Dendritic cell treated with granulocyte-macrophage colony-stimulating factor and Interleukin-4, amounts not matched to agents 40 ng/mL and 50 ng/mL, for 4 days (primary cell): ENCODE measurements around the gene NEFH.

Experiments
- H3K27ac Mint-ChIP-seq: one replicate; pipeline ENCODE4 v1.8.0; 2022; ENCODE audit warnings: mild to moderate bottlenecking, mixed read lengths
- H3K27me3 Mint-ChIP-seq: one replicate; pipeline ENCODE4 v1.8.0; 2022; ENCODE audit warnings: mild to moderate bottlenecking, mixed read lengths
- H3K36me3 Mint-ChIP-seq: one replicate; pipeline ENCODE4 v1.8.0; 2022; ENCODE audit warnings: low read depth, mixed read lengths
- H3K4me1 Mint-ChIP-seq: one replicate; pipeline ENCODE4 v1.8.0; 2022; ENCODE audit warnings: low read depth, mixed read lengths
- H3K4me3 Mint-ChIP-seq: one replicate; pipeline ENCODE4 v1.8.0; 2022; ENCODE audit warnings: mild to moderate bottlenecking, moderate library complexity, mixed read lengths
- H3K9me3 Mint-ChIP-seq: one replicate; pipeline ENCODE4 v1.8.0; 2022; ENCODE audit warnings: mixed read lengths
- intact Hi-C: fragments of 100-400 bp; cut with micrococcal nuclease; formaldehyde crosslinking; loops from one replicate; pipeline ENCODE4 v1.15.0; 2022

Gene NEFH

GRCh38 chr22:29524442-29525191, 44.6 kb downstream of the NEFH start:
- H3K36me3 Mint-ChIP-seq: peaks cover 96% of the 10 kb centered on the region
- no peaks in the 10 kb centered on the region for H3K9me3 Mint-ChIP-seq
- no peak overlapping the region for H3K4me3 Mint-ChIP-seq
- H3K27ac Mint-ChIP-seq: no peak overlapping the region
- H3K27me3 Mint-ChIP-seq: no peaks in the 10 kb centered on the region
- intact Hi-C loops: loop anchor here (2.0 kb wide), 1 partner anchor 130 kb away; no protein-coding TSS in a partner anchor
- H3K4me1 Mint-ChIP-seq: no peaks in the 10 kb centered on the region

GRCh38 chr22:29528144-29528543, 48.1 kb downstream of the NEFH start:
- H3K27ac Mint-ChIP-seq: no peak overlapping the region
- H3K4me1 Mint-ChIP-seq: no peaks in the 10 kb centered on the region
- H3K27me3 Mint-ChIP-seq: no peaks in the 10 kb centered on the region
- H3K9me3 Mint-ChIP-seq: no peaks in the 10 kb centered on the region
- no peak overlapping the region for H3K4me3 Mint-ChIP-seq
- peaks cover 99% of the 10 kb centered on the region for H3K36me3 Mint-ChIP-seq
- intact Hi-C loops: no loop called here

GRCh38 chr22:29530716-29531115, 50.7 kb downstream of the NEFH start:
- no peaks in the 10 kb centered on the region for H3K4me1 Mint-ChIP-seq
- H3K4me3 Mint-ChIP-seq: no peak overlapping the region
- peaks cover 9% of the 10 kb centered on the region for H3K9me3 Mint-ChIP-seq
- H3K36me3 Mint-ChIP-seq: peaks cover 99% of the 10 kb centered on the region
- no peak overlapping the region for H3K27ac Mint-ChIP-seq
- intact Hi-C loops: no loop called here
- no peaks in the 10 kb centered on the region for H3K27me3 Mint-ChIP-seq

GRCh38 chr22:29531419-29531818, 51.4 kb downstream of the NEFH start:
- H3K9me3 Mint-ChIP-seq: peaks cover 9% of the 10 kb centered on the region
- intact Hi-C loops: no loop called here
- H3K4me1 Mint-ChIP-seq: no peaks in the 10 kb centered on the region
- H3K4me3 Mint-ChIP-seq: no peak overlapping the region
- no peak overlapping the region for H3K27ac Mint-ChIP-seq
- no peaks in the 10 kb centered on the region for H3K27me3 Mint-ChIP-seq
- H3K36me3 Mint-ChIP-seq: peaks cover 99% of the 10 kb centered on the region

- Mint-ChIP-seq H3K4me1 (no peaks in the 10 kb centered on the region), H3K36me3 (peaks cover 98% of the 10 kb centered on the region), H3K27ac (no peak overlapping the region), H3K27me3 (no peaks in the 10 kb centered on the region), H3K9me3 (peaks cover 9% of the 10 kb centered on the region), H3K4me3 (no peak overlapping the region)
- intact Hi-C loops: no loop called here
These were observed 56.4 kb downstream of the NEFH start for GRCh38 chr22:29536411-29536810.

- Mint-ChIP-seq H3K27me3 (no peaks in the 10 kb centered on the region), H3K27ac (no peak overlapping the region), H3K9me3 (peaks cover 4% of the 10 kb centered on the region), H3K4me3 (no peak overlapping the region), H3K36me3 (peaks cover 92% of the 10 kb centered on the region), H3K4me1 (peaks cover 5% of the 10 kb centered on the region)
- intact Hi-C loops: no loop called here
These were observed 59.1 kb downstream of the NEFH start for GRCh38 chr22:29539105-29539504.
